Kidney capillary endothelial cell (primary cell): ENCODE data around the gene PTAFR.

Experiments used
- DNase-seq: peaks from one replicate; pipeline ENCODE4 v3.0.0-alpha.2; 2018; ENCODE audit warnings: low spot score

PTAFR gene

GRCh38 chr1:28119556-28119955 is 56.9 kb downstream of the PTAFR start:
- DNase-seq, result no peak

GRCh38 chr1:28118640-28119307 is 57.7 kb downstream of the PTAFR start:
- no peak for DNase-seq

- no peak for DNase-seq
Observed at GRCh38 chr1:28115267-28115666, 61.2 kb downstream of the PTAFR start.

- DNase-seq, result no peak
Observed at GRCh38 chr1:28114844-28115243, 61.6 kb downstream of the PTAFR start.

GRCh38 chr1:28113242-28113572 is 63.3 kb downstream of the PTAFR start:
- DNase-seq, result no peak

GRCh38 chr1:28112388-28113241 is 63.9 kb downstream of the PTAFR start:
- peak; percentile 60 for DNase-seq

- no peak for DNase-seq
Observed at GRCh38 chr1:28111157-28111556, 65.3 kb downstream of the PTAFR start.

- peak; percentile 80 for DNase-seq
Observed at GRCh38 chr1:28110555-28110954, 65.9 kb downstream of the PTAFR start.

GRCh38 chr1:28109639-28110038 is 66.9 kb downstream of the PTAFR start:
- no peak for DNase-seq

GRCh38 chr1:28108001-28108400 is 68.5 kb downstream of the PTAFR start:
- DNase-seq, result no peak

GRCh38 chr1:28104866-28105467 is 71.5 kb downstream of the PTAFR start:
- DNase-seq, result no peak

GRCh38 chr1:28102189-28102588 is 74.3 kb downstream of the PTAFR start:
- no peak for DNase-seq

GRCh38 chr1:28099050-28099769 is 77.3 kb downstream of the PTAFR start:
- no peak for DNase-seq
